SK-N-SH treated with all-trans-retinoic acid at 6 μM for 48 hours (cell line): ENCODE measurements around the gene TRA2A.
"Not testable (repeated sequence)": the region's sequence is repeated elsewhere in the genome, so short reads cannot be mapped to it uniquely, and the experiment has no call there.

Experiments used
- ATAC-seq: fragments of 200-7000 bp; cut with Tn5 transposase; 3 replicates; pipeline ENCODE4 v1.9.1; 2020; ENCODE audit warnings: mild to moderate bottlenecking, moderate library complexity
- ARNTL ChIP-seq: fragments of 450-650 bp; formaldehyde crosslinking; IDR thresholded peaks from 2 replicates; pipeline ENCODE4 v1.5.0; 2020; ENCODE audit warnings: low read depth, mild to moderate bottlenecking, moderate library complexity, borderline replicate concordance
- BACH2 ChIP-seq: fragments of 250-450 bp; sonication (Bioruptor Pico); IDR thresholded peaks from 2 replicates; pipeline ENCODE4 v1.9.0; 2021; ENCODE audit warnings: mild to moderate bottlenecking, borderline replicate concordance
- CREB5 ChIP-seq: fragments of 250-450 bp; sonication (Bioruptor Pico); IDR thresholded peaks from 2 replicates; pipeline ENCODE4 v1.5.1; 2020; ENCODE audit warnings: low read depth, mild to moderate bottlenecking, moderate library complexity
- CSDC2 ChIP-seq: fragments of 250-450 bp; sonication (Bioruptor Pico); IDR thresholded peaks from 2 replicates; pipeline ENCODE4 v1.5.0; 2020; ENCODE audit warnings: mild to moderate bottlenecking, moderate library complexity
- CSRNP3 ChIP-seq: fragments of 250-450 bp; sonication (Bioruptor Pico); IDR thresholded peaks from 2 replicates; pipeline ENCODE4 v1.5.1; 2021; ENCODE audit warnings: mild to moderate bottlenecking, moderate library complexity
- ESRRG ChIP-seq: fragments of 250-450 bp; sonication (Bioruptor Pico); IDR thresholded peaks from 2 replicates; pipeline ENCODE4 v1.6.1; 2021; ENCODE audit warnings: mild to moderate bottlenecking
- GLIS3 ChIP-seq: fragments of 250-450 bp; sonication (Bioruptor Pico); IDR thresholded peaks from 2 replicates; pipeline ENCODE4 v1.5.0; 2020; ENCODE audit warnings: mild to moderate bottlenecking, moderate library complexity
- ISL1 ChIP-seq: fragments of 250-450 bp; sonication (Bioruptor Pico); IDR thresholded peaks from 2 replicates; pipeline ENCODE4 v2.1.2; 2022; ENCODE audit warnings: mild to moderate bottlenecking, moderate library complexity
- OSR1 ChIP-seq: fragments of 250-450 bp; sonication (Bioruptor Pico); IDR thresholded peaks from 2 replicates; pipeline ENCODE4 v1.8.0; 2022; ENCODE audit warnings: moderate library complexity, mild to moderate bottlenecking, inconsistent platforms
- PATZ1 ChIP-seq: fragments of 250-450 bp; sonication (Bioruptor Pico); IDR thresholded peaks from 2 replicates; pipeline ENCODE4 v1.8.0; 2020; ENCODE audit warnings: mild to moderate bottlenecking, moderate library complexity, borderline replicate concordance
- POU6F1 ChIP-seq: fragments of 250-450 bp; sonication (Bioruptor Pico); IDR thresholded peaks from 2 replicates; pipeline ENCODE4 v1.8.0; 2021; ENCODE audit warnings: low read depth, mild to moderate bottlenecking, moderate library complexity, borderline replicate concordance
- PPARA ChIP-seq: fragments of 250-450 bp; sonication (Bioruptor Pico); IDR thresholded peaks from 2 replicates; pipeline ENCODE4 v1.5.0; 2020; ENCODE audit warnings: mild to moderate bottlenecking, borderline replicate concordance
- RARB ChIP-seq: fragments of 250-450 bp; sonication (Bioruptor Pico); IDR thresholded peaks from 2 replicates; pipeline ENCODE4 v1.8.0; 2021; ENCODE audit warnings: mild to moderate bottlenecking, moderate library complexity
- SNAI2 ChIP-seq: fragments of 250-450 bp; sonication (Bioruptor Pico); IDR thresholded peaks from 2 replicates; pipeline ENCODE4 v1.5.0; 2020; ENCODE audit warnings: mild to moderate bottlenecking, moderate library complexity
- TOX ChIP-seq: fragments of 250-450 bp; sonication (Bioruptor Pico); IDR thresholded peaks from 2 replicates; pipeline ENCODE4 v1.8.0; 2021; ENCODE audit warnings: mild to moderate bottlenecking, moderate library complexity, borderline replicate concordance
- TSHZ2 ChIP-seq: fragments of 250-450 bp; sonication (Bioruptor Pico); IDR thresholded peaks from 2 replicates; pipeline ENCODE4 v1.5.0; 2020; ENCODE audit warnings: mild to moderate bottlenecking, moderate library complexity
- ZC3H10 ChIP-seq: fragments of 250-450 bp; sonication (Bioruptor Pico); IDR thresholded peaks from 2 replicates; pipeline ENCODE4 v1.5.1; 2021; ENCODE audit warnings: mild to moderate bottlenecking, moderate library complexity
- ZFP3 ChIP-seq: fragments of 250-450 bp; sonication (Bioruptor Pico); IDR thresholded peaks from 2 replicates; pipeline ENCODE4 v1.5.0; 2020; ENCODE audit warnings: mild to moderate bottlenecking, moderate library complexity
- ZFP30 ChIP-seq: fragments of 450-650 bp; formaldehyde crosslinking; IDR thresholded peaks from 2 replicates; pipeline ENCODE4 v1.5.0; 2022; ENCODE audit warnings: mild to moderate bottlenecking, moderate library complexity
- ZNF70 ChIP-seq: fragments of 450-650 bp; formaldehyde crosslinking; IDR thresholded peaks from 2 replicates; pipeline ENCODE4 v1.5.0; 2020; ENCODE audit warnings: mild to moderate bottlenecking, moderate library complexity
- ZNF8 ChIP-seq: fragments of 450-650 bp; formaldehyde crosslinking; IDR thresholded peaks from 2 replicates; pipeline ENCODE4 v1.5.0; 2020; ENCODE audit warnings: mild to moderate bottlenecking, moderate library complexity

Gene TRA2A

GRCh38 chr7:23494009-23494408, 37.8 kb downstream of the TRA2A start:
- TF ChIP-seq ESRRG = no peak
- no peak for TF ChIP-seq ZNF8 (CRISPR knock-in tag)
- ATAC-seq = no peak

GRCh38 chr7:23491502-23491901, 40.3 kb downstream of the TRA2A start:
- TF ChIP-seq TSHZ2 (CRISPR knock-in tag) = no peak
- TF ChIP-seq CREB5 = no peak
- no peak for TF ChIP-seq SNAI2 (CRISPR knock-in tag)
- TF ChIP-seq PPARA (CRISPR knock-in tag) = no peak
- no peak for TF ChIP-seq ZFP3 (CRISPR knock-in tag)
- no peak for TF ChIP-seq POU6F1
- TF ChIP-seq GLIS3 = no peak
- TF ChIP-seq TOX (CRISPR knock-in tag) = no peak
- no peak for TF ChIP-seq ESRRG
- no peak for TF ChIP-seq ZNF8 (CRISPR knock-in tag)
- TF ChIP-seq OSR1 (CRISPR knock-in tag) = no peak
- TF ChIP-seq RARB (CRISPR knock-in tag) = no peak
- TF ChIP-seq ZNF70 = no peak
- no peak for TF ChIP-seq ARNTL
- no peak for TF ChIP-seq ISL1 (CRISPR knock-in tag)
- no peak for TF ChIP-seq ZFP30 (CRISPR knock-in tag)
- no peak for TF ChIP-seq CSRNP3
- TF ChIP-seq BACH2 (CRISPR knock-in tag) = no peak
- no peak for TF ChIP-seq ZC3H10 (CRISPR knock-in tag)
- TF ChIP-seq PATZ1 = no peak
- TF ChIP-seq, all 23 proteins: peak for 0
- ATAC-seq = peak; percentile 34

- TF ChIP-seq CSDC2 (CRISPR knock-in tag) (peak; percentile 88), RARB (CRISPR knock-in tag) (peak; percentile 69; the same call in 1 of the 2 replicates), TSHZ2 (CRISPR knock-in tag) (peak; percentile 61), CREB5 (no peak; the same call in 1 of the 2 replicates), TOX (CRISPR knock-in tag) (no peak), GLIS3 (0 out of 2 replicates have a peak, but pooled peaks have one; percentile 47)
- peak; percentile 91 for ATAC-seq
Measured at GRCh38 chr7:23490357-23491135, 41.2 kb downstream of the TRA2A start.

- ATAC-seq = not testable (repeated sequence)
Measured at GRCh38 chr7:23488714-23489113, 43.1 kb downstream of the TRA2A start.
